Measurements from ENCODE around the gene TMA16. TPM values are rescaled to one million over a fixed set of nuclear protein-coding genes. Genes with fewer than 3 reads are reported as not detected.
"Not testable (repeated sequence)": the region's sequence is repeated elsewhere in the genome, so short reads cannot be mapped to it uniquely, and the experiment has no call there.

The TMA16 gene
- total RNA-seq, 1 donor from 2014 or later: 19.0 TPM

DNA sequence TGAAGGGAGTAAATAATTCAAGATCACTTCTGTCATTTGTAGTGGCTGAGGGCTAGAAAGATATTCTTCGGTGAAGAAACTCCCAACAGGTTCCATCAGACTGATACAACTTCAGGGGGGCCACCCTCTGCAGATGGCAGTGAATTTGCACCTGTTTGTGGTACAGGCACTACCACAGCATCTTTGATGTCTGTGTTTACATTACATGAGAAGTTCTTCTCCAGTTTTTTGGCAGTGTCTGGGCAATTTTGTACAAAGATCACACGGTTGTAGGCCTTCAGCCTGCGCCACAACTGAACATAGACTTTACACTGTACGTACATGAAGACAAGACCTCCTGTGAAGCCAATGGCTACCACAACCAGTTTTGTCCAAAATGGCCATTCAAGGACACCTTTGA is 34.2 kb downstream of the TMA16 start:
- no peak for TF ChIP-seq CTCF (IDR thresholded peaks at IDR 0.05; ENCODE audit: unreplicated experiment)
- Mint-ChIP-seq H3K4me3 (ENCODE audit: unreplicated experiment) (no peak overlapping the region), H3K27ac (ENCODE audit: unreplicated experiment) (no peak overlapping the region), H3K4me1 (ENCODE audit: unreplicated experiment) (peaks cover 3% of the 10 kb centered on the region), H3K27me3 (ENCODE audit: unreplicated experiment) (no peaks in the 10 kb centered on the region), H3K36me3 (ENCODE audit: low read depth, unreplicated experiment) (peaks cover 4% of the 10 kb centered on the region), H3K9me3 (ENCODE audit: unreplicated experiment) (no peaks in the 10 kb centered on the region)
- DNase-seq (ENCODE audit: low spot score): no peak

DNA sequence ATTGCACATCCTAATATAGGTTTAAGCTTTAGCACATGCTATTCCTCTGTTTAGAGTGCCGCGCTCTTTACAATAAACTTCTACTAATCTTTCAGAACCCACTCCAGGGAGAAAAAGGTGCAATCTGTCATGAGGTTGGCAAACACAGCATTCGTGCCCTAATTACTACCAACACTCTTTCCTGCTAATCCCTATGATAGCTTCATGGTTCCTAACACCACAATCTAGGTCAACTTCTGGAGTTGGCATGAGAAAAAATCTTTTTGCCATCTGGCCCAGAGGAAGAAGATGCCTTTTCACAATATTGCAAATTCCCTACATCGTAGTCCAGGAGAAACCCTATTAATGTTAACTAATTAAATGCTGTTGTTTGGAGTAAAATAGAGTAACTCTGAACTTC is 39.6 kb downstream of the TMA16 start:
- no peak overlapping the region for H3K27ac Mint-ChIP-seq (ENCODE audit: unreplicated experiment)
- no peak for DNase-seq (ENCODE audit: low spot score)
- TF ChIP-seq CTCF (IDR thresholded peaks at IDR 0.05; ENCODE audit: unreplicated experiment): no peak
- no peak overlapping the region for H3K4me3 Mint-ChIP-seq (ENCODE audit: unreplicated experiment)
- H3K27me3 Mint-ChIP-seq (ENCODE audit: unreplicated experiment): no peaks in the 10 kb centered on the region
- H3K9me3 Mint-ChIP-seq (ENCODE audit: unreplicated experiment): no peaks in the 10 kb centered on the region
- H3K4me1 Mint-ChIP-seq (ENCODE audit: unreplicated experiment): peaks cover 4% of the 10 kb centered on the region
- H3K36me3 Mint-ChIP-seq (ENCODE audit: low read depth, unreplicated experiment): no peaks in the 10 kb centered on the region

DNA sequence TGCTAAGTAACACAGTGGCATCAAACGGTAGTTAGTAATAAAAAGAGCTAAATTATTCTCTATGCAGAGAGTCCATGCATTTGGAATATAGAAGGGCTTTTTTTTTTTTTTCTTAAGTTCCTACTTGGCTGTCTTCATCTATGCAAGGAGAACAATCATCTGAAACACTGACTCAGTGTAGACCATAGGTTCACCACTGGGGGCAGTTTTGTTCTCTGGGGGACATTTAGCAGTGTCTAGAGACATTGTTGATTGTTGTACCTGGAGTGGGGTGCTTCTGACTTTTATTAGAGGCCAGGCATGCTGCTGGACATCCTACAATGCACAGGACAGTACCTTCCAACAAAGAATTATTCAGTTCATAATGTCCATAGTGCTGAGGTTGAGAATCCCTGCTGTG is 41.2 kb downstream of the TMA16 start:
- Mint-ChIP-seq H3K9me3 (ENCODE audit: unreplicated experiment) (no peaks in the 10 kb centered on the region), H3K4me1 (ENCODE audit: unreplicated experiment) (peaks cover 4% of the 10 kb centered on the region), H3K4me3 (ENCODE audit: unreplicated experiment) (no peak overlapping the region), H3K27ac (ENCODE audit: unreplicated experiment) (no peak overlapping the region), H3K27me3 (ENCODE audit: unreplicated experiment) (no peaks in the 10 kb centered on the region), H3K36me3 (ENCODE audit: low read depth, unreplicated experiment) (no peaks in the 10 kb centered on the region)
- DNase-seq (ENCODE audit: low spot score): no peak
- no peak for TF ChIP-seq CTCF (IDR thresholded peaks at IDR 0.05; ENCODE audit: unreplicated experiment)

- Mint-ChIP-seq H3K9me3 (ENCODE audit: unreplicated experiment) (no peaks in the 10 kb centered on the region), H3K27ac (ENCODE audit: unreplicated experiment) (no peak overlapping the region), H3K4me1 (ENCODE audit: unreplicated experiment) (peaks cover 4% of the 10 kb centered on the region), H3K4me3 (ENCODE audit: unreplicated experiment) (no peak overlapping the region), H3K27me3 (ENCODE audit: unreplicated experiment) (no peaks in the 10 kb centered on the region), H3K36me3 (ENCODE audit: low read depth, unreplicated experiment) (no peaks in the 10 kb centered on the region)
- TF ChIP-seq CTCF (IDR thresholded peaks at IDR 0.05; ENCODE audit: unreplicated experiment): no peak
- DNase-seq (ENCODE audit: low spot score): no peak
Measured at GRCh38 chr4:163536091-163536490, 41.6 kb downstream of the TMA16 start.

DNA sequence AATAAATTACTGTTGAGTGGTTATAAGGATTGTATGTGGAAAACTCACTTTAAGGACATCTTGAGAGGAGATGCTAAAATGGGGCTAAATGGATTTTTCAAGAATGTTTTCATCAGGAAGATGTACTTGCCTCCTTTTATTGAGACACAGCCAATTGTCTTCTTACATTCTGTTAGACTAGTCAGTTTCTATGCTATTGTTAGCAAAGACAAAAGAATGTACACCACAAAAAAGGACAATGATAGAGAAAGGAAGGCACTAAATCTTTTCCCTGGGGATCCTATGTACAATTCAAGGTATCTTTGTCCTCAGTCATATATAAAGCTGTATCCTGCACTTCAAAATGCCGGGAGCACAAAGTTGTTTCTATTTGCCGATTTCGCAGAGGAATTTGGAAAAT is 42.6 kb downstream of the TMA16 start:
- Mint-ChIP-seq H3K9me3 (ENCODE audit: unreplicated experiment) (no peaks in the 10 kb centered on the region), H3K4me1 (ENCODE audit: unreplicated experiment) (peaks cover 4% of the 10 kb centered on the region), H3K36me3 (ENCODE audit: low read depth, unreplicated experiment) (no peaks in the 10 kb centered on the region), H3K4me3 (ENCODE audit: unreplicated experiment) (no peak overlapping the region), H3K27me3 (ENCODE audit: unreplicated experiment) (no peaks in the 10 kb centered on the region), H3K27ac (ENCODE audit: unreplicated experiment) (no peak overlapping the region)
- DNase-seq (ENCODE audit: low spot score): no peak
- no peak for TF ChIP-seq CTCF (IDR thresholded peaks at IDR 0.05; ENCODE audit: unreplicated experiment)

DNA sequence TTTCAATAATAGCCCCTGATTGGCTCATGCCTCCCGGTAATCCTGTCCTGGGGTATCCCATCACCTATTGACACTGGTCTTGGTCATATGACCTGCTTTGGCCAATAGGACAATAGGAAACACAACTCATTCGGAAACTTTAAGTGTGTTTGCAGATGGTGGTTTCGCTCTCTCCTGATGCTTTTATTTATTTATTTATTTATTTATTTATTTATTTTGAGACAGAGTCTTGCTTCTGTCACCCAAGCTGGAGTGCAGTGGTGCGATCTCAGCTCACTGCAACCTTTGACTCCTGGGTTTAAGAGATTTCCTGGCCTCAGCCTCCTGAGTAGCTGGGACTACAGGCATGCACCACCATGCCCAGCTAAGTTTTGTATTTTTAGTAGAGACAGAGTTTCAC is 44.3 kb downstream of the TMA16 start:
- H3K36me3 Mint-ChIP-seq (ENCODE audit: low read depth, unreplicated experiment); H3K9me3 Mint-ChIP-seq (ENCODE audit: unreplicated experiment); H3K4me3 Mint-ChIP-seq (ENCODE audit: unreplicated experiment); DNase-seq (ENCODE audit: low spot score); H3K27me3 Mint-ChIP-seq (ENCODE audit: unreplicated experiment); H3K27ac Mint-ChIP-seq (ENCODE audit: unreplicated experiment); H3K4me1 Mint-ChIP-seq (ENCODE audit: unreplicated experiment): not testable (repeated sequence)

All from endothelial cell (in vitro differentiated cells).